WI38 (cell line): ENCODE data around the gene STAT2.

Experiments used
- H3K4me3 ChIP-seq: 2 replicates; pipeline ENCODE4 v1.5.1; 2011; ENCODE audit warnings: low read depth, mild to moderate bottlenecking, control low read depth, low read length
- TF ChIP-seq, protein P1 (sequence below): IDR thresholded peaks from 2 replicates; pipeline ENCODE4 v1.5.1; 2012; ENCODE audit warnings: low read depth, mild to moderate bottlenecking, control low read depth, low read length

Gene STAT2

DNA sequence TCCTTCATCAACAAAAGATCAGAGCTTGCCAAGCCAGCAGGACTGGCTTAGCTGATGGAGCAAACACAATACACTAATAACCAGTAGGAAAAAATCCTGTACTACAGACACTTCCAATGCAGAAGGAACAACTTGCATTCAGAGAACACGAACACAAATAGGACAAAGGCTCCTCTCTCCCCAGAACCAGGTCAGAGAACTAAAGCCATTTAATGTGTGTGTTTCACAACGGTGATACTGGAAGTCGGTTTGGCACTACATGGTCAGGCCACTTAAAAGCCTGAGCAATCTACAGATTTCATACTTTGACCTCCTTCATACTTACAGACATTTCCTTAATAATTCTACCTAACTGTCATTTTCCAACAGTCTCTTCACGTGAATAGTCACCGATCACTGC, 66.1 kb downstream of the STAT2 start:
- TF ChIP-seq, protein P1, sequence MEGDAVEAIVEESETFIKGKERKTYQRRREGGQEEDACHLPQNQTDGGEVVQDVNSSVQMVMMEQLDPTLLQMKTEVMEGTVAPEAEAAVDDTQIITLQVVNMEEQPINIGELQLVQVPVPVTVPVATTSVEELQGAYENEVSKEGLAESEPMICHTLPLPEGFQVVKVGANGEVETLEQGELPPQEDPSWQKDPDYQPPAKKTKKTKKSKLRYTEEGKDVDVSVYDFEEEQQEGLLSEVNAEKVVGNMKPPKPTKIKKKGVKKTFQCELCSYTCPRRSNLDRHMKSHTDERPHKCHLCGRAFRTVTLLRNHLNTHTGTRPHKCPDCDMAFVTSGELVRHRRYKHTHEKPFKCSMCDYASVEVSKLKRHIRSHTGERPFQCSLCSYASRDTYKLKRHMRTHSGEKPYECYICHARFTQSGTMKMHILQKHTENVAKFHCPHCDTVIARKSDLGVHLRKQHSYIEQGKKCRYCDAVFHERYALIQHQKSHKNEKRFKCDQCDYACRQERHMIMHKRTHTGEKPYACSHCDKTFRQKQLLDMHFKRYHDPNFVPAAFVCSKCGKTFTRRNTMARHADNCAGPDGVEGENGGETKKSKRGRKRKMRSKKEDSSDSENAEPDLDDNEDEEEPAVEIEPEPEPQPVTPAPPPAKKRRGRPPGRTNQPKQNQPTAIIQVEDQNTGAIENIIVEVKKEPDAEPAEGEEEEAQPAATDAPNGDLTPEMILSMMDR = no peak
- no peak overlapping the region for H3K4me3 ChIP-seq
